A549 (cell line): ENCODE measurements around the gene BIN1.

Experiments
- CBX8 ChIP-seq: fragments of 200-600 bp; sonication (generic); IDR thresholded peaks from 2 replicates; pipeline ENCODE4 v1.6.1; 2016
- CEBPB ChIP-seq, 2 experiments: fragments of >200 bp in 1 of 2; sonication (Bioruptor Twin) in 1 of 2; formaldehyde crosslinking in 1 of 2; IDR thresholded peaks; 2 replicates each; pipeline ENCODE4 v1.6.1; 2012 to 2016
- CHD2 ChIP-seq: fragments of 150-350 bp; IDR thresholded peaks from 2 replicates; pipeline ENCODE4 v1.6.1; 2014; ENCODE audit warnings: low read length; ENCODE audit not compliant: partially characterized antibody
- FOSL2 ChIP-seq, 2 experiments: fragments of 450-650 bp in 1 of 2; fragments of >200 bp in 1 of 2; sonication (Bioruptor Twin) in 1 of 2; formaldehyde crosslinking; IDR thresholded peaks; 2 replicates each; pipeline versions ENCODE4 v1.5.0 to v1.6.1; 2016 to 2020; ENCODE audit warnings: mild to moderate bottlenecking in 1 of 2, moderate library complexity in 1 of 2
- HMGXB4 ChIP-seq: fragments of 250-450 bp; sonication (Bioruptor Pico); IDR thresholded peaks from 2 replicates; pipeline ENCODE4 v1.5.0; 2021; ENCODE audit warnings: mild to moderate bottlenecking, moderate library complexity, borderline replicate concordance
- JUN ChIP-seq, 2 experiments: fragments of >200 bp; sonication (Bioruptor Twin); formaldehyde crosslinking; IDR thresholded peaks; 2 replicates in 1 of 2; 3 replicates in 1 of 2; pipeline ENCODE4 v1.6.1; 2016 to 2017
- MAFK ChIP-seq: fragments of 450-650 bp; IDR thresholded peaks from 2 replicates; pipeline ENCODE4 v1.6.1; 2014; ENCODE audit not compliant: partially characterized antibody
- MYC ChIP-seq: IDR thresholded peaks from 2 replicates; pipeline ENCODE4 v1.6.1; 2012; ENCODE audit warnings: mild to moderate bottlenecking, inconsistent platforms, low read length, improper control_type of control experiment, borderline replicate concordance
- NR3C1 ChIP-seq: fragments of >200 bp; sonication (Bioruptor Twin); formaldehyde crosslinking; IDR thresholded peaks from 3 replicates; pipeline ENCODE4 v1.6.1; 2017
- POLR2A ChIP-seq: IDR thresholded peaks from 2 replicates; pipeline ENCODE4 v1.6.1; 2012; ENCODE audit warnings: mild to moderate bottlenecking, low read length
- TFCP2L1 ChIP-seq: fragments of 250-450 bp; sonication (Bioruptor Pico); IDR thresholded peaks from 2 replicates; pipeline ENCODE4 v1.5.0; 2021; ENCODE audit warnings: mild to moderate bottlenecking
- ZNF302 ChIP-seq: fragments of 250-450 bp; sonication (Bioruptor Pico); IDR thresholded peaks from 2 replicates; pipeline ENCODE4 v1.9.0; 2021; ENCODE audit warnings: inconsistent platforms, mild to moderate bottlenecking, moderate library complexity
- TF ChIP-seq, protein P1 (sequence below): fragments of >200 bp; sonication (Bioruptor Twin); formaldehyde crosslinking; IDR thresholded peaks from 3 replicates; pipeline ENCODE4 v1.5.1; 2016
- TF ChIP-seq, protein P2 (sequence below): fragments of 200-600 bp; sonication (generic); IDR thresholded peaks from 2 replicates; pipeline ENCODE4 v1.6.1; 2016; ENCODE audit warnings: antibody characterized with exemption, mild to moderate bottlenecking, moderate library complexity

DNA sequence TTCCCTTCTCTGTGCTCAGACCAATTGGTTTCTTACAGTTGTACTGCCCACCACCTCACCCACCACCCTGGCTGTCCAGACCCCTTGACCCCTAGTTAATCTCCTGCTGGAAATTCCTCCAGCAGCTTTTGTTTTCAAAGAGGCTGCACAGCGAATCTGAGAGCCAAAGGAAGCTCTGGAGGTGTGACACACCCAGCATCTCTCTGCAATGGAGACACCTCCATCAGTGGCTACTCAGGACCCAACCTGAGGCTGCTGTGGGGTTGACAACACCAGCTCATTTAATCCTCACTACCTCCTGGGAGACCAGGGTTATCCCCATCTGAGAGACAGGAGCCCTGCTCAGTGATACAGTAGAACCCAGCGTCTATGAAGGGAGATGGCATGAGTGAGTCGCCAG lies 86.4 kb downstream of the BIN1 start:
- TF ChIP-seq JUN (IDR thresholded peaks at IDR 0.05) (no peak), CHD2 (no peak), CEBPB (IDR thresholded peaks at IDR 0.05) (no peak), POLR2A (no peak), TFCP2L1 (CRISPR knock-in tag) (no peak), ZNF302 (no peak), MAFK (no peak), CBX8 (no peak), HMGXB4 (CRISPR knock-in tag) (no peak), NR3C1 (no peak), FOSL2 (IDR thresholded peaks at IDR 0.05) (no peak), FOSL2 (CRISPR knock-in tag; IDR thresholded peaks at IDR 0.05) (no peak), MYC (no peak)
- TF ChIP-seq, protein P1, sequence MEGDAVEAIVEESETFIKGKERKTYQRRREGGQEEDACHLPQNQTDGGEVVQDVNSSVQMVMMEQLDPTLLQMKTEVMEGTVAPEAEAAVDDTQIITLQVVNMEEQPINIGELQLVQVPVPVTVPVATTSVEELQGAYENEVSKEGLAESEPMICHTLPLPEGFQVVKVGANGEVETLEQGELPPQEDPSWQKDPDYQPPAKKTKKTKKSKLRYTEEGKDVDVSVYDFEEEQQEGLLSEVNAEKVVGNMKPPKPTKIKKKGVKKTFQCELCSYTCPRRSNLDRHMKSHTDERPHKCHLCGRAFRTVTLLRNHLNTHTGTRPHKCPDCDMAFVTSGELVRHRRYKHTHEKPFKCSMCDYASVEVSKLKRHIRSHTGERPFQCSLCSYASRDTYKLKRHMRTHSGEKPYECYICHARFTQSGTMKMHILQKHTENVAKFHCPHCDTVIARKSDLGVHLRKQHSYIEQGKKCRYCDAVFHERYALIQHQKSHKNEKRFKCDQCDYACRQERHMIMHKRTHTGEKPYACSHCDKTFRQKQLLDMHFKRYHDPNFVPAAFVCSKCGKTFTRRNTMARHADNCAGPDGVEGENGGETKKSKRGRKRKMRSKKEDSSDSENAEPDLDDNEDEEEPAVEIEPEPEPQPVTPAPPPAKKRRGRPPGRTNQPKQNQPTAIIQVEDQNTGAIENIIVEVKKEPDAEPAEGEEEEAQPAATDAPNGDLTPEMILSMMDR, result no peak
- TF ChIP-seq, protein P2, sequence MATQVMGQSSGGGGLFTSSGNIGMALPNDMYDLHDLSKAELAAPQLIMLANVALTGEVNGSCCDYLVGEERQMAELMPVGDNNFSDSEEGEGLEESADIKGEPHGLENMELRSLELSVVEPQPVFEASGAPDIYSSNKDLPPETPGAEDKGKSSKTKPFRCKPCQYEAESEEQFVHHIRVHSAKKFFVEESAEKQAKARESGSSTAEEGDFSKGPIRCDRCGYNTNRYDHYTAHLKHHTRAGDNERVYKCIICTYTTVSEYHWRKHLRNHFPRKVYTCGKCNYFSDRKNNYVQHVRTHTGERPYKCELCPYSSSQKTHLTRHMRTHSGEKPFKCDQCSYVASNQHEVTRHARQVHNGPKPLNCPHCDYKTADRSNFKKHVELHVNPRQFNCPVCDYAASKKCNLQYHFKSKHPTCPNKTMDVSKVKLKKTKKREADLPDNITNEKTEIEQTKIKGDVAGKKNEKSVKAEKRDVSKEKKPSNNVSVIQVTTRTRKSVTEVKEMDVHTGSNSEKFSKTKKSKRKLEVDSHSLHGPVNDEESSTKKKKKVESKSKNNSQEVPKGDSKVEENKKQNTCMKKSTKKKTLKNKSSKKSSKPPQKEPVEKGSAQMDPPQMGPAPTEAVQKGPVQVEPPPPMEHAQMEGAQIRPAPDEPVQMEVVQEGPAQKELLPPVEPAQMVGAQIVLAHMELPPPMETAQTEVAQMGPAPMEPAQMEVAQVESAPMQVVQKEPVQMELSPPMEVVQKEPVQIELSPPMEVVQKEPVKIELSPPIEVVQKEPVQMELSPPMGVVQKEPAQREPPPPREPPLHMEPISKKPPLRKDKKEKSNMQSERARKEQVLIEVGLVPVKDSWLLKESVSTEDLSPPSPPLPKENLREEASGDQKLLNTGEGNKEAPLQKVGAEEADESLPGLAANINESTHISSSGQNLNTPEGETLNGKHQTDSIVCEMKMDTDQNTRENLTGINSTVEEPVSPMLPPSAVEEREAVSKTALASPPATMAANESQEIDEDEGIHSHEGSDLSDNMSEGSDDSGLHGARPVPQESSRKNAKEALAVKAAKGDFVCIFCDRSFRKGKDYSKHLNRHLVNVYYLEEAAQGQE, result no peak
